Measurements from ENCODE around the gene HDAC10.
"Not testable (repeated sequence)": the region's sequence is repeated elsewhere in the genome, so short reads cannot be mapped to it uniquely, and the experiment has no call there.

HDAC10 gene

GRCh38 chr22:50284479-50284878, 33.4 kb upstream of the HDAC10 start:
- DNase-seq (ENCODE audit: low spot score): no peak

- no peak for DNase-seq (ENCODE audit: low spot score)
Measured at GRCh38 chr22:50283821-50284220, 32.8 kb upstream of the HDAC10 start.

- no peak for DNase-seq (ENCODE audit: low spot score)
Measured at GRCh38 chr22:50282361-50283155, 31.5 kb upstream of the HDAC10 start.

- no peak for DNase-seq (ENCODE audit: low spot score)
Measured at GRCh38 chr22:50281957-50282356, 30.9 kb upstream of the HDAC10 start.

GRCh38 chr22:50281384-50281760, 30.3 kb upstream of the HDAC10 start:
- DNase-seq (ENCODE audit: low spot score): no peak

- DNase-seq (ENCODE audit: low spot score): no peak
Measured at GRCh38 chr22:50280708-50281383, 29.8 kb upstream of the HDAC10 start.

- no peak for DNase-seq (ENCODE audit: low spot score)
Measured at GRCh38 chr22:50280022-50280707, 29.1 kb upstream of the HDAC10 start.

- no peak for DNase-seq (ENCODE audit: low spot score)
Measured at GRCh38 chr22:50278956-50279619, 28.0 kb upstream of the HDAC10 start.

- no peak for DNase-seq (ENCODE audit: low spot score)
Measured at GRCh38 chr22:50278461-50278860, 27.4 kb upstream of the HDAC10 start.

GRCh38 chr22:50277761-50278160, 26.7 kb upstream of the HDAC10 start:
- no peak for DNase-seq (ENCODE audit: low spot score)

GRCh38 chr22:50276143-50276542, 25.1 kb upstream of the HDAC10 start:
- DNase-seq (ENCODE audit: low spot score): peak; percentile 82

GRCh38 chr22:50275181-50276055, 24.4 kb upstream of the HDAC10 start:
- DNase-seq (ENCODE audit: low spot score): no peak

GRCh38 chr22:50274771-50275170, 23.7 kb upstream of the HDAC10 start:
- DNase-seq (ENCODE audit: low spot score): no peak

GRCh38 chr22:50274311-50274710, 23.2 kb upstream of the HDAC10 start:
- peak; percentile 78 for DNase-seq (ENCODE audit: low spot score)

GRCh38 chr22:50273781-50274180, 22.7 kb upstream of the HDAC10 start:
- not testable (repeated sequence) for DNase-seq (ENCODE audit: low spot score)

GRCh38 chr22:50273352-50273751, 22.3 kb upstream of the HDAC10 start:
- not testable (repeated sequence) for DNase-seq (ENCODE audit: low spot score)

GRCh38 chr22:50272044-50272802, 21.2 kb upstream of the HDAC10 start:
- DNase-seq (ENCODE audit: low spot score): no peak

- DNase-seq (ENCODE audit: low spot score): peak; percentile 90
Measured at GRCh38 chr22:50271519-50271970, 20.5 kb upstream of the HDAC10 start.

- no peak for DNase-seq (ENCODE audit: low spot score)
Measured at GRCh38 chr22:50270666-50271394, 19.8 kb upstream of the HDAC10 start.
